Mononuclear cell (primary cell): ENCODE data around the gene ANKFN1. TPM values are rescaled to one million over a fixed set of nuclear protein-coding genes. Genes with fewer than 3 reads are reported as not detected.

Experiments used
- H3K27me3 ChIP-seq: 2 replicates; pipeline ENCODE4 v1.6.0; 2011; ENCODE audit warnings: low read length, control low read depth; ENCODE audit not compliant: insufficient read depth
- H3K4me1 ChIP-seq: 2 replicates; pipeline ENCODE4 v1.5.1; 2011; ENCODE audit warnings: mild to moderate bottlenecking, low read length, control low read depth; ENCODE audit not compliant: insufficient read depth
- H3K4me3 ChIP-seq: 2 replicates; pipeline ENCODE4 v1.5.1; 2011; ENCODE audit warnings: mild to moderate bottlenecking, low read length, moderate library complexity
- H3K9me3 ChIP-seq: 2 replicates; pipeline ENCODE4 v1.5.1; 2011; ENCODE audit warnings: low read depth, mild to moderate bottlenecking, control low read depth, low read length
- total RNA-seq: library from RNA; depleted of rRNA; stranded (reverse); fragments of >200 nt; gene quantifications from one replicate; pipeline ENCODE4 v1.2.3, GENCODE V29; 2012

ANKFN1 gene
- total RNA-seq, 1 donor, result not detected

GRCh38 chr17:56131431-56131830, 21.8 kb upstream of the ANKFN1 start:
- no peaks in the 10 kb centered on the region for H3K4me1 ChIP-seq
- no peak overlapping the region for H3K4me3 ChIP-seq
- no peaks in the 10 kb centered on the region for H3K27me3 ChIP-seq
- H3K9me3 ChIP-seq, result no peaks in the 10 kb centered on the region

GRCh38 chr17:56136301-56136700, 17.0 kb upstream of the ANKFN1 start:
- no peak overlapping the region for H3K4me3 ChIP-seq
- no peaks in the 10 kb centered on the region for H3K4me1 ChIP-seq
- H3K9me3 ChIP-seq, result no peaks in the 10 kb centered on the region
- no peaks in the 10 kb centered on the region for H3K27me3 ChIP-seq

GRCh38 chr17:56141046-56141839, 12.0 kb upstream of the ANKFN1 start:
- H3K27me3 ChIP-seq, result no peaks in the 10 kb centered on the region
- H3K4me3 ChIP-seq, result no peak overlapping the region
- no peaks in the 10 kb centered on the region for H3K4me1 ChIP-seq
- H3K9me3 ChIP-seq, result no peaks in the 10 kb centered on the region

GRCh38 chr17:56142325-56142724, 10.9 kb upstream of the ANKFN1 start:
- Histone ChIP-seq H3K4me3 (no peak overlapping the region), H3K4me1 (no peaks in the 10 kb centered on the region), H3K27me3 (no peaks in the 10 kb centered on the region), H3K9me3 (no peaks in the 10 kb centered on the region)

- Histone ChIP-seq H3K27me3 (no peaks in the 10 kb centered on the region), H3K9me3 (no peaks in the 10 kb centered on the region), H3K4me3 (no peak overlapping the region), H3K4me1 (no peaks in the 10 kb centered on the region)
Measured at GRCh38 chr17:56142781-56143180, 10.5 kb upstream of the ANKFN1 start.

- no peaks in the 10 kb centered on the region for H3K4me1 ChIP-seq
- no peak overlapping the region for H3K4me3 ChIP-seq
- H3K27me3 ChIP-seq, result no peaks in the 10 kb centered on the region
- no peaks in the 10 kb centered on the region for H3K9me3 ChIP-seq
Measured at GRCh38 chr17:56144223-56144622, 9.1 kb upstream of the ANKFN1 start.

GRCh38 chr17:56146534-56146933, 6.7 kb upstream of the ANKFN1 start:
- Histone ChIP-seq H3K9me3 (no peaks in the 10 kb centered on the region), H3K27me3 (no peaks in the 10 kb centered on the region), H3K4me1 (no peaks in the 10 kb centered on the region), H3K4me3 (no peak overlapping the region)

GRCh38 chr17:56148333-56148732, 4.9 kb upstream of the ANKFN1 start:
- Histone ChIP-seq H3K4me3 (no peak overlapping the region), H3K27me3 (no peaks in the 10 kb centered on the region), H3K9me3 (no peaks in the 10 kb centered on the region), H3K4me1 (no peaks in the 10 kb centered on the region)

- no peaks in the 10 kb centered on the region for H3K4me1 ChIP-seq
- no peak overlapping the region for H3K4me3 ChIP-seq
- H3K27me3 ChIP-seq, result no peaks in the 10 kb centered on the region
Measured at GRCh38 chr17:56149266-56150036, 3.8 kb upstream of the ANKFN1 start.

GRCh38 chr17:56150649-56151048, 2.6 kb upstream of the ANKFN1 start:
- Histone ChIP-seq H3K9me3 (no peaks in the 10 kb centered on the region), H3K4me3 (no peak overlapping the region), H3K4me1 (no peaks in the 10 kb centered on the region), H3K27me3 (no peaks in the 10 kb centered on the region)

More at GRCh38 chr17:56149266-56150036, 3.8 kb upstream of the ANKFN1 start:
- no peaks in the 10 kb centered on the region for H3K9me3 ChIP-seq

GRCh38 chr17:56157845-56158244, 4.6 kb downstream of the ANKFN1 start:
- no peaks in the 10 kb centered on the region for H3K9me3 ChIP-seq
- H3K4me3 ChIP-seq, result no peak overlapping the region
- no peaks in the 10 kb centered on the region for H3K27me3 ChIP-seq
- peaks cover 29% of the 10 kb centered on the region for H3K4me1 ChIP-seq

- no peaks in the 10 kb centered on the region for H3K9me3 ChIP-seq
- H3K4me1 ChIP-seq, result peaks cover 29% of the 10 kb centered on the region
- H3K27me3 ChIP-seq, result no peaks in the 10 kb centered on the region
- H3K4me3 ChIP-seq, result no peak overlapping the region
Measured at GRCh38 chr17:56158344-56158743, 5.1 kb downstream of the ANKFN1 start.

- no peaks in the 10 kb centered on the region for H3K27me3 ChIP-seq
- H3K4me3 ChIP-seq, result no peak overlapping the region
- H3K9me3 ChIP-seq, result no peaks in the 10 kb centered on the region
- peaks cover 29% of the 10 kb centered on the region for H3K4me1 ChIP-seq
Measured at GRCh38 chr17:56158915-56159825, 5.9 kb downstream of the ANKFN1 start.

GRCh38 chr17:56159826-56160380, 6.6 kb downstream of the ANKFN1 start:
- no peaks in the 10 kb centered on the region for H3K9me3 ChIP-seq
- no peak overlapping the region for H3K4me3 ChIP-seq
- peaks cover 29% of the 10 kb centered on the region for H3K4me1 ChIP-seq
- H3K27me3 ChIP-seq, result no peaks in the 10 kb centered on the region
